SK-N-SH (cell line): ENCODE data around the gene PAQR5. TPM values are rescaled to one million over a fixed set of nuclear protein-coding genes. Genes with fewer than 3 reads are reported as not detected.

Experiments used
- CTCF ChIA-PET: fragments of 300-600, 350-600 bp; formaldehyde crosslinking; extraction: SDS; loops from one replicate; lab custom pipeline; 2021; lab: Yijun Ruan, JAX
- POLR2A ChIA-PET: fragments of 350-600 bp; sonication (Branson Sonifier 250); formaldehyde crosslinking; extraction: SDS; loops from one replicate; lab custom pipeline; 2020; ENCODE audit warnings: antibody characterized with exemption, inconsistent platforms; lab: Yijun Ruan, JAX
- DNase-seq: peaks from one replicate; pipeline ENCODE4 v3.0.0; 2012
- H2AFZ ChIP-seq: fragments of 200-600 bp; sonication (generic); 2 replicates; pipeline ENCODE4 v1.8.1; 2016; ENCODE audit warnings: antibody characterized with exemption, mild to moderate bottlenecking, low read depth
- H3F3A ChIP-seq: fragments of 200-600 bp; sonication (generic); replicated peaks from 2 replicates; pipeline ENCODE3; 2016; ENCODE audit warnings: antibody characterized with exemption, mild to moderate bottlenecking; ENCODE audit not compliant: insufficient read depth
- H3K27ac ChIP-seq, 2 experiments: fragments of 200-500 bp in 1 of 2; fragments of 200-600 bp in 1 of 2; sonication (Bioruptor generic) in 1 of 2; sonication (generic), shearing (Covaris generic) in 1 of 2; 2 replicates each; pipeline versions ENCODE4 v1.5.1 to v1.6.1; 2014 to 2016; ENCODE audit warnings: low read depth in 2 of 2, inconsistent platforms in 1 of 2, low read length in 1 of 2, mild to moderate bottlenecking in 1 of 2, mixed read lengths in 1 of 2
- H3K27me3 ChIP-seq: fragments of 200-600 bp; sonication (generic), shearing (Covaris generic); 2 replicates; pipeline ENCODE4 v1.6.1; 2016; ENCODE audit warnings: mixed run types; ENCODE audit not compliant: insufficient read depth
- H3K36me3 ChIP-seq, 2 experiments: fragments of 200-500 bp in 1 of 2; fragments of 200-600 bp in 1 of 2; sonication (Bioruptor generic) in 1 of 2; sonication (generic) in 1 of 2; replicated peaks in 1 of 2; 2 replicates each; pipeline versions ENCODE3 to v1.5.1; 2014 to 2016; ENCODE audit warnings: low read length in 1 of 2, mild to moderate bottlenecking in 1 of 2; ENCODE audit not compliant: insufficient read depth in 2 of 2, control insufficient read depth in 1 of 2
- H3K4me1 ChIP-seq, 2 experiments: fragments of 200-500 bp in 1 of 2; fragments of 200-600 bp in 1 of 2; sonication (Bioruptor generic) in 1 of 2; sonication (generic), shearing (Covaris generic) in 1 of 2; 2 replicates each; pipeline versions ENCODE4 v1.5.1 to v1.6.1; 2014 to 2016; ENCODE audit warnings: low read depth in 1 of 2, low read length in 1 of 2, mixed run types in 1 of 2; ENCODE audit not compliant: insufficient read depth in 2 of 2, control insufficient read depth in 1 of 2
- H3K4me2 ChIP-seq: fragments of 200-600 bp; sonication (generic), shearing (Covaris generic); 2 replicates; pipeline ENCODE4 v1.6.1; 2017; ENCODE audit warnings: mixed run types
- H3K4me3 ChIP-seq, 2 experiments: fragments of 200-500 bp in 1 of 2; fragments of 200-600 bp in 1 of 2; sonication (Bioruptor generic) in 1 of 2; sonication (generic), shearing (Covaris generic) in 1 of 2; 2 replicates each; pipeline versions ENCODE4 v1.5.1 to v1.8.1; 2014 to 2016; ENCODE audit warnings: low read depth in 2 of 2, inconsistent platforms in 1 of 2, low read length in 1 of 2, mild to moderate bottlenecking in 1 of 2, mixed read lengths in 1 of 2, moderate library complexity in 1 of 2
- H3K79me2 ChIP-seq: fragments of 200-600 bp; sonication (generic); 2 replicates; pipeline ENCODE4 v1.8.1; 2017; ENCODE audit warnings: mild to moderate bottlenecking; ENCODE audit not compliant: insufficient read depth
- H3K9ac ChIP-seq: fragments of 200-600 bp; sonication (generic); 2 replicates; pipeline ENCODE4 v1.6.1; 2017; ENCODE audit warnings: mixed run types
- H3K9me2 ChIP-seq: fragments of 200-600 bp; sonication (generic); 2 replicates; pipeline ENCODE4 v1.6.1; 2017; ENCODE audit warnings: mixed run types
- H3K9me3 ChIP-seq: fragments of 200-600 bp; sonication (generic); 2 replicates; pipeline ENCODE4 v1.6.1; 2017; ENCODE audit warnings: mixed run types, mild to moderate bottlenecking, moderate library complexity
- H4K20me1 ChIP-seq: fragments of 200-600 bp; sonication (generic); 2 replicates; pipeline ENCODE4 v1.6.1; 2017; ENCODE audit warnings: mild to moderate bottlenecking, mixed run types; ENCODE audit not compliant: insufficient read depth
- ELF1 ChIP-seq: IDR thresholded peaks from 2 replicates; pipeline ENCODE4 v1.4.0; 2012
- EP300 ChIP-seq, 2 experiments: IDR thresholded peaks; 2 replicates each; pipeline versions ENCODE4 v1.4.0 to v1.6.1; 2012; ENCODE audit warnings: borderline replicate concordance in 1 of 2, low read depth in 1 of 2, low read length in 1 of 2
- FOSL2 ChIP-seq: IDR thresholded peaks from 2 replicates; pipeline ENCODE4 v1.4.0; 2012; ENCODE audit warnings: low read depth, mild to moderate bottlenecking, moderate library complexity, borderline replicate concordance
- FOXJ3 ChIP-seq: sonication (generic); formaldehyde crosslinking; IDR thresholded peaks from 2 replicates; pipeline ENCODE4 v1.5.1; 2020; ENCODE audit warnings: mild to moderate bottlenecking, missing genetic modification reagents
- FOXM1 ChIP-seq: IDR thresholded peaks from 2 replicates; pipeline ENCODE4 v1.4.0; 2012; ENCODE audit warnings: low read depth, mild to moderate bottlenecking
- GABPA ChIP-seq: IDR thresholded peaks from 2 replicates; pipeline ENCODE4 v1.4.0; 2012; ENCODE audit warnings: low read depth, mild to moderate bottlenecking
- GATA2 ChIP-seq: sonication (generic); formaldehyde crosslinking; IDR thresholded peaks from 2 replicates; pipeline ENCODE4 v1.5.0; 2020; ENCODE audit warnings: mild to moderate bottlenecking, missing genetic modification reagents
- JUND ChIP-seq: IDR thresholded peaks from 2 replicates; pipeline ENCODE4 v1.4.0; 2012
- MEF2A ChIP-seq: IDR thresholded peaks from 2 replicates; pipeline ENCODE4 v1.4.0; 2012; ENCODE audit warnings: low read depth, borderline replicate concordance
- MXI1 ChIP-seq: IDR thresholded peaks from 2 replicates; pipeline ENCODE4 v1.6.1; 2012; ENCODE audit warnings: mild to moderate bottlenecking, low read depth, low read length, improper control_type of control experiment
- POLR2AphosphoS5 ChIP-seq: IDR thresholded peaks from 2 replicates; pipeline ENCODE4 v1.6.1; 2012; ENCODE audit warnings: low read depth, low read length
- RCOR1 ChIP-seq: fragments of 150-350 bp; IDR thresholded peaks from 2 replicates; pipeline ENCODE4 v1.6.1; 2017; ENCODE audit warnings: antibody characterized with exemption, low read length
- RFX5 ChIP-seq: IDR thresholded peaks from 2 replicates; pipeline ENCODE4 v1.6.1; 2012; ENCODE audit warnings: mild to moderate bottlenecking, improper control_type of control experiment, low read length
- RXRA ChIP-seq: IDR thresholded peaks from 2 replicates; pipeline ENCODE4 v1.4.0; 2012; ENCODE audit warnings: low read depth, mild to moderate bottlenecking, borderline replicate concordance
- SMC3 ChIP-seq: IDR thresholded peaks from 2 replicates; pipeline ENCODE4 v1.6.1; 2012; ENCODE audit warnings: low read depth, low read length, improper control_type of control experiment
- TAF1 ChIP-seq: IDR thresholded peaks from 2 replicates; pipeline ENCODE4 v1.6.1; 2012; ENCODE audit warnings: low read depth, mild to moderate bottlenecking, low read length, moderate library complexity, borderline replicate concordance
- TCF12 ChIP-seq: IDR thresholded peaks from 2 replicates; pipeline ENCODE4 v1.4.0; 2012
- WGBS: methylation state at CpG from one replicate; pipeline ENCODE4 v1.1.6; 2017; ENCODE audit warnings: low lambda C conversion rate; 5-methylcytosine and 5-hydroxymethylcytosine counted together
- polyA plus RNA-seq, 3 experiments: library from polyadenylated mRNA; depleted of rRNA; stranded (reverse); fragments of >200 nt; gene quantifications; 2 replicates each; pipeline ENCODE4 v1.2.3, GENCODE V29; 2012
- TF ChIP-seq, protein P1 (sequence below): IDR thresholded peaks from 2 replicates; pipeline ENCODE4 v1.4.0; 2012; ENCODE audit warnings: low read depth
- TF ChIP-seq, protein P2 (sequence below): fragments of 200-600 bp; sonication (generic); IDR thresholded peaks from 2 replicates; pipeline ENCODE4 v1.6.1; 2017; ENCODE audit warnings: antibody characterized with exemption, mild to moderate bottlenecking, moderate library complexity
- TF ChIP-seq, protein P3 (sequence below): IDR thresholded peaks from 2 replicates; pipeline ENCODE4; 2012
- TF ChIP-seq, protein P4 (sequence below): IDR thresholded peaks from 2 replicates; pipeline ENCODE4 v1.4.0; 2012; ENCODE audit warnings: low read depth, borderline replicate concordance

PAQR5 gene
- polyA plus RNA-seq, 1 of the 3 experiments (the other 2 are of a cell fraction), result 3.9 TPM

DNA sequence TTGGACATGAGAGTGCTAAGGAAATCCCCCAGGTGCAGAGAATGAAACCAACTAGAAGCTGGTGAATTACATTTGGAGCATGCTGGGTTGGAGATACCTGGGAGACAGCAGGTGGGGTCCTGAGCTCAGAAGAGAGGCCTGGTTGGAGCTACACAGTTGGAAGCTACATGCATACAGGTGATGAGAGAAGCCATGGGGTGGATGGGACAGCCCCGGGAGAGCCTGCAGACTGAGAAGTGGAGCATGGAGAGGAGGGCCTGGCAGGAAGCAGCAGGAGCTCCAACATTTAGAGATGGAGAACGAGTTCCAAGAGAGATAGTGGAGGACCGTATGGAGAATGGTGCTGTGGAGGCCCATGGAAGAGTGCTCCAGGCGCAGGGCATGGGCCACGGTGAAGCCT, 10.2 kb downstream of the PAQR5 start:
- Histone ChIP-seq H4K20me1 (no peaks in the 10 kb centered on the region), H3K4me3 (no peak overlapping the region), H3K27me3 (no peaks in the 10 kb centered on the region), H3K79me2 (peaks cover 4% of the 10 kb centered on the region; the same call in 1 of the 2 replicates), H2AFZ (no peak overlapping the region), H3K9me2 (no peaks in the 10 kb centered on the region), H3K27ac (no peak overlapping the region), H3K4me2 (no peak overlapping the region), H3K4me1 (peaks cover 0 to 19% of the 10 kb centered on the region in 2 experiments; a peak in 2 of 4 replicates), H3F3A (peaks cover 7% of the 10 kb centered on the region), H3K36me3 (peaks cover 0 to 4% of the 10 kb centered on the region in 2 experiments), H3K9ac (no peak overlapping the region), H3K9me3 (no peaks in the 10 kb centered on the region)
- TF ChIP-seq, protein P1, sequence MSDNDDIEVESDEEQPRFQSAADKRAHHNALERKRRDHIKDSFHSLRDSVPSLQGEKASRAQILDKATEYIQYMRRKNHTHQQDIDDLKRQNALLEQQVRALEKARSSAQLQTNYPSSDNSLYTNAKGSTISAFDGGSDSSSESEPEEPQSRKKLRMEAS, result no peak
- no peak for TF ChIP-seq GABPA
- TF ChIP-seq JUND, result no peak
- no peak for TF ChIP-seq TCF12
- WGBS, result 91% methylated on average over 5 of the region's 5 CpGs
- DNase-seq, result no peak
- POLR2A ChIA-PET, result no interaction called here
- CTCF ChIA-PET, result interaction anchor here (0.5 to 1.6 kb wide), 3 partner anchors 11 to 250 kb away, joined by 3 to 5 read pairs (median 4); no protein-coding TSS in a partner anchor

DNA sequence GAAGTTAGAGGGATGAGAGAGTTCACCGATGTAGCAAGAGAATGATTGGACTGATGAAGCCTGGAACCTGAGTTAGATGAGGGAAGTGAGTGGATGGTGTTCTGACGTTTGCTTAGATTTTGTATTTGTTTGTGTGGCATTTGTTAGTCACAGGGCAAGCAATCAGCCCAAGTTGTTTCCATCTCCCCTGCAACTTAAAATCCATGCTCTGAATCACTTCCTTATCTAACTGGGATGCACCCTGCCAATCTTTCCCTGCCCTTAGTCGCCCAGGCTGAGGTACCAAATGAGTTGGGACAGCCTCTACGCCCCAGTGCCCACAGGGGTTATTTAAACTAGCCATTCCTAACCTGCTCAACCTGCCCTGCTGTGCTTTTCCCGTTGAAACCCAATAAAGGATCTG, 12.6 kb downstream of the PAQR5 start:
- no peaks in the 10 kb centered on the region for H3K9me3 ChIP-seq
- WGBS, result 64% methylated on average over 5 of the region's 5 CpGs
- no peak overlapping the region for H3K27ac ChIP-seq
- no peaks in the 10 kb centered on the region for H3K27me3 ChIP-seq
- peaks cover 3% of the 10 kb centered on the region for H3F3A ChIP-seq
- H3K9ac ChIP-seq, result no peak overlapping the region
- peaks cover 4% of the 10 kb centered on the region; the same call in 1 of the 2 replicates for H3K79me2 ChIP-seq
- peaks cover 0 to 4% of the 10 kb centered on the region in 2 experiments for H3K36me3 ChIP-seq
- no peak for TF ChIP-seq POLR2AphosphoS5
- TF ChIP-seq, all 33 proteins: peak for 0
- Histone ChIP-seq H2AFZ (no peak overlapping the region), H3K4me3 (no peak overlapping the region), H3K4me1 (no peaks in the 10 kb centered on the region), H3K9me2 (no peaks in the 10 kb centered on the region), H3K4me2 (no peak overlapping the region), H4K20me1 (no peaks in the 10 kb centered on the region)
- ChIA-PET CTCF (no interaction called here), POLR2A (no interaction called here)
- no peak for DNase-seq

DNA sequence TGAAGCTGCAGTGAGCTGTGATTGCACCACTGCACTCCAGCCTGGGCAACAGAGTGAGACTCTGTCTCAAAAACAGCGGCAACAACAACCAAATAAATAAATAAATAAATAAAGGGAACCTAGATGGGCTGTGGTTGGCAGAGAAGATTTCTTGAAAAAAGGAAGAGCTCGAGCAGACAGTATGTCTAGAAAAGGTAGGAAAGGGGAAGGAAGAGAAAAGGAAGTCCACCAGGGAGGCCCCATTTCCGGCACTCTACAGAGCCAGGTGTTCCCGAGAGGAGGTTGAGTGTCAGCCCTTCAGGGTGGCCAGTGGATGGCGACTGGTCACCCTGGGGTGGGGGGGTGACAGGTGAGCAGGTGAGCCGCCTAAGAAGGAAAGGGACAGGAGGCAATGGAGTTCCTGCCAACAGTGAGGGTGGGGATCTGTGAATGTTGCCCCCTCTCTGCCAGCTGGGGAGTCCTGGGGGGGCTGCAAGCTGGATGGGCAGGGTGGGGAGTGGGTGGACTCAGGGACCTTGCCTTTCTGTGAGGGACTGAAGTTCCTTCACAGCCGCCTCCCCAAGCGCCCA, 14.8 kb downstream of the PAQR5 start:
- Histone ChIP-seq H2AFZ (no peak overlapping the region), H3F3A (peaks cover 3% of the 10 kb centered on the region), H3K4me3 (no peak overlapping the region), H3K36me3 (no peaks in the 10 kb centered on the region), H3K27me3 (no peaks in the 10 kb centered on the region), H3K27ac (no peak overlapping the region), H3K9me2 (no peaks in the 10 kb centered on the region), H3K9ac (no peak overlapping the region), H3K4me1 (no peaks in the 10 kb centered on the region), H3K9me3 (no peaks in the 10 kb centered on the region), H4K20me1 (no peaks in the 10 kb centered on the region), H3K4me2 (no peak overlapping the region), H3K79me2 (no peaks in the 10 kb centered on the region)
- TF ChIP-seq, protein P2, sequence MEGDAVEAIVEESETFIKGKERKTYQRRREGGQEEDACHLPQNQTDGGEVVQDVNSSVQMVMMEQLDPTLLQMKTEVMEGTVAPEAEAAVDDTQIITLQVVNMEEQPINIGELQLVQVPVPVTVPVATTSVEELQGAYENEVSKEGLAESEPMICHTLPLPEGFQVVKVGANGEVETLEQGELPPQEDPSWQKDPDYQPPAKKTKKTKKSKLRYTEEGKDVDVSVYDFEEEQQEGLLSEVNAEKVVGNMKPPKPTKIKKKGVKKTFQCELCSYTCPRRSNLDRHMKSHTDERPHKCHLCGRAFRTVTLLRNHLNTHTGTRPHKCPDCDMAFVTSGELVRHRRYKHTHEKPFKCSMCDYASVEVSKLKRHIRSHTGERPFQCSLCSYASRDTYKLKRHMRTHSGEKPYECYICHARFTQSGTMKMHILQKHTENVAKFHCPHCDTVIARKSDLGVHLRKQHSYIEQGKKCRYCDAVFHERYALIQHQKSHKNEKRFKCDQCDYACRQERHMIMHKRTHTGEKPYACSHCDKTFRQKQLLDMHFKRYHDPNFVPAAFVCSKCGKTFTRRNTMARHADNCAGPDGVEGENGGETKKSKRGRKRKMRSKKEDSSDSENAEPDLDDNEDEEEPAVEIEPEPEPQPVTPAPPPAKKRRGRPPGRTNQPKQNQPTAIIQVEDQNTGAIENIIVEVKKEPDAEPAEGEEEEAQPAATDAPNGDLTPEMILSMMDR, result no peak
- TF ChIP-seq SMC3 (no peak), RCOR1 (no peak), TCF12 (no peak), GATA2 (no peak), RXRA (no peak), RFX5 (no peak), ELF1 (no peak), FOXM1 (no peak), FOSL2 (no peak), MEF2A (no peak), POLR2AphosphoS5 (no peak), EP300 (IDR thresholded peaks at IDR 0.05; ENCODE audit: borderline replicate concordance in 1 of 2, low read depth in 1 of 2, low read length in 1 of 2) (no peak), JUND (no peak), TAF1 (no peak), MXI1 (no peak), FOXJ3 (CRISPR knock-in tag) (no peak)
- TF ChIP-seq, protein P3, sequence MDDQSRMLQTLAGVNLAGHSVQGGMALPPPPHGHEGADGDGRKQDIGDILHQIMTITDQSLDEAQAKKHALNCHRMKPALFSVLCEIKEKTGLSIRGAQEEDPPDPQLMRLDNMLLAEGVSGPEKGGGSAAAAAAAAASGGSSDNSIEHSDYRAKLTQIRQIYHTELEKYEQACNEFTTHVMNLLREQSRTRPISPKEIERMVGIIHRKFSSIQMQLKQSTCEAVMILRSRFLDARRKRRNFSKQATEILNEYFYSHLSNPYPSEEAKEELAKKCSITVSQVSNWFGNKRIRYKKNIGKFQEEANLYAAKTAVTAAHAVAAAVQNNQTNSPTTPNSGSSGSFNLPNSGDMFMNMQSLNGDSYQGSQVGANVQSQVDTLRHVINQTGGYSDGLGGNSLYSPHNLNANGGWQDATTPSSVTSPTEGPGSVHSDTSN, result no peak
- TF ChIP-seq, protein P4, sequence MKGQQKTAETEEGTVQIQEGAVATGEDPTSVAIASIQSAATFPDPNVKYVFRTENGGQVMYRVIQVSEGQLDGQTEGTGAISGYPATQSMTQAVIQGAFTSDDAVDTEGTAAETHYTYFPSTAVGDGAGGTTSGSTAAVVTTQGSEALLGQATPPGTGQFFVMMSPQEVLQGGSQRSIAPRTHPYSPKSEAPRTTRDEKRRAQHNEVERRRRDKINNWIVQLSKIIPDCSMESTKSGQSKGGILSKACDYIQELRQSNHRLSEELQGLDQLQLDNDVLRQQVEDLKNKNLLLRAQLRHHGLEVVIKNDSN, result no peak
- ChIA-PET POLR2A (no interaction called here), CTCF (no interaction called here)
- 93% methylated on average over 6 of the region's 8 CpGs for WGBS
- no peak for DNase-seq
